MCF 10A (cell line): ENCODE results near the gene IRF2BP1. TPM values are rescaled to one million over a fixed set of nuclear protein-coding genes. Genes with fewer than 3 reads are reported as not detected.

Experiments
- BruUV-seq: library from RNA; stranded (reverse); fragments of 400-500 nt; replicated peaks from 2 replicates; lab custom pipeline; 2021; lab: Mats Ljungman, UMichigan
- CTCF ChIA-PET: fragments of 300-600 bp; sonication (Branson Sonifier 250); formaldehyde crosslinking; extraction: SDS; loops from one replicate; lab custom pipeline; 2021; ENCODE audit warnings: antibody characterized with exemption, inconsistent platforms; lab: Yijun Ruan, JAX
- POLR2A ChIA-PET: fragments of 300-600, 350-650 bp; sonication (Branson Sonifier 250); formaldehyde crosslinking; extraction: SDS; loops from one replicate; lab custom pipeline; 2020; ENCODE audit warnings: antibody characterized with exemption, inconsistent platforms; lab: Yijun Ruan, JAX
- DNase-seq: peaks from one replicate; pipeline ENCODE4 v3.0.0-alpha.2; 2018; ENCODE audit not compliant: unreplicated experiment
- H3K27ac Mint-ChIP-seq: one replicate; pipeline ENCODE4 v1.8.0; 2022; ENCODE audit warnings: mild to moderate bottlenecking, low read depth, mixed read lengths; ENCODE audit not compliant: unreplicated experiment
- H3K27me3 Mint-ChIP-seq: one replicate; pipeline ENCODE4 v1.8.0; 2022; ENCODE audit warnings: mixed read lengths; ENCODE audit not compliant: insufficient read depth, unreplicated experiment
- H3K36me3 Mint-ChIP-seq: one replicate; pipeline ENCODE4 v1.8.0; 2022; ENCODE audit warnings: mild to moderate bottlenecking, moderate library complexity, mixed read lengths; ENCODE audit not compliant: insufficient read depth, unreplicated experiment
- H3K4me1 Mint-ChIP-seq: one replicate; pipeline ENCODE4 v1.8.0; 2022; ENCODE audit warnings: mixed read lengths; ENCODE audit not compliant: insufficient read depth, unreplicated experiment
- H3K4me3 Mint-ChIP-seq: one replicate; pipeline ENCODE4 v1.8.0; 2022; ENCODE audit warnings: mild to moderate bottlenecking, moderate library complexity, mixed read lengths; ENCODE audit not compliant: unreplicated experiment
- H3K9me3 Mint-ChIP-seq: one replicate; pipeline ENCODE4 v1.8.0; 2022; ENCODE audit warnings: mixed read lengths; ENCODE audit not compliant: unreplicated experiment
- intact Hi-C: fragments of 100-400 bp; cut with micrococcal nuclease; formaldehyde crosslinking; loops from 2 replicates; pipeline ENCODE4 v1.14.1; 2022
- total RNA-seq: library from RNA; stranded (reverse); gene quantifications from 2 replicates; pipeline ENCODE4 v1.2.3, GENCODE V29; 2022
- TF ChIP-seq, protein P1 (sequence below): fragments of 200-600 bp; IDR thresholded peaks from one replicate; pipeline ENCODE4 v1.8.0; 2022; ENCODE audit warnings: antibody characterized with exemption, mild to moderate bottlenecking; ENCODE audit not compliant: unreplicated experiment

The IRF2BP1 gene
- total RNA-seq, 1 experiment from 2014 or later = 18.1 TPM

DNA sequence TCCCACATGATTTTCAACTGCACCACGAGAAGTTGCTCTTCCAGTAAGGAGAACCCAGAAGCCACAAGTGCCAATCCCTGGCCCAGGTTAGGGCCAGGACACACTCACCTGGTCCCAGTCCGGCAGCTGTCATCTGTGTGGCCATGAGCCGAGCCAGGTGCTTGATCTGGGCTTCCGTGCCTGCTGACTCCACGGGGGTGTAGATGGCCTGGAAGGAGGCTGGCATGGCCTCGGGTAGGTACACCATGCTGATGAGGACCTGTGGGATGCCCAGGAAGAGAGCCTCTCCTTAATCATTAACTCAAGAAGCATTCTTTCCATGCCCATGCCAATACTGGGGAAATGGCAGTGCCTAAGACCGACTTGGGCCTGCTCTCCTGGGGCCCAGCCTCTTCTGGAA lies 51.0 kb downstream of the IRF2BP1 start:
- intact Hi-C loops = no loop called here
- no peak overlapping the region for H3K4me3 Mint-ChIP-seq
- no peaks in the 10 kb centered on the region for H3K4me1 Mint-ChIP-seq
- no TSS peak for BruUV-seq
- TF ChIP-seq, protein P1, sequence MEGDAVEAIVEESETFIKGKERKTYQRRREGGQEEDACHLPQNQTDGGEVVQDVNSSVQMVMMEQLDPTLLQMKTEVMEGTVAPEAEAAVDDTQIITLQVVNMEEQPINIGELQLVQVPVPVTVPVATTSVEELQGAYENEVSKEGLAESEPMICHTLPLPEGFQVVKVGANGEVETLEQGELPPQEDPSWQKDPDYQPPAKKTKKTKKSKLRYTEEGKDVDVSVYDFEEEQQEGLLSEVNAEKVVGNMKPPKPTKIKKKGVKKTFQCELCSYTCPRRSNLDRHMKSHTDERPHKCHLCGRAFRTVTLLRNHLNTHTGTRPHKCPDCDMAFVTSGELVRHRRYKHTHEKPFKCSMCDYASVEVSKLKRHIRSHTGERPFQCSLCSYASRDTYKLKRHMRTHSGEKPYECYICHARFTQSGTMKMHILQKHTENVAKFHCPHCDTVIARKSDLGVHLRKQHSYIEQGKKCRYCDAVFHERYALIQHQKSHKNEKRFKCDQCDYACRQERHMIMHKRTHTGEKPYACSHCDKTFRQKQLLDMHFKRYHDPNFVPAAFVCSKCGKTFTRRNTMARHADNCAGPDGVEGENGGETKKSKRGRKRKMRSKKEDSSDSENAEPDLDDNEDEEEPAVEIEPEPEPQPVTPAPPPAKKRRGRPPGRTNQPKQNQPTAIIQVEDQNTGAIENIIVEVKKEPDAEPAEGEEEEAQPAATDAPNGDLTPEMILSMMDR = no peak
- DNase-seq = no peak
- H3K9me3 Mint-ChIP-seq = no peaks in the 10 kb centered on the region
- CTCF ChIA-PET = interaction anchor here (0.7 kb wide), 3 partner anchors 12 to 793 kb away, joined by 3 to 5 read pairs (median 3); no protein-coding TSS in a partner anchor
- H3K27ac Mint-ChIP-seq = peak overlapping the region; percentile 84
- peaks cover 97% of the 10 kb centered on the region for H3K36me3 Mint-ChIP-seq
- POLR2A ChIA-PET = interaction anchor here (1.2 kb wide), 1 partner anchor 42 kb away, joined by 3 read pairs; no protein-coding TSS in a partner anchor
- no peaks in the 10 kb centered on the region for H3K27me3 Mint-ChIP-seq

Other genes with a start within 250 kb of the IRF2BP1 start
- gene EML2, start 246.7 kb downstream of the IRF2BP1 start, total RNA-seq = 110 and 137 TPM in 2 replicates
- gene GIPR, start 217.9 kb downstream of the IRF2BP1 start, total RNA-seq = not detected in 2 replicates
- gene SNRPD2, start 194.2 kb downstream of the IRF2BP1 start, total RNA-seq = 406 and 472 TPM in 2 replicates
- gene QPCTL, start 193.5 kb downstream of the IRF2BP1 start, total RNA-seq = 14.9 and 17.3 TPM in 2 replicates
- gene FBXO46, start 155.2 kb downstream of the IRF2BP1 start, total RNA-seq = 13.6 and 15.0 TPM in 2 replicates
- not detected in 2 replicates for gene MEIOSIN, start 152.7 kb downstream of the IRF2BP1 start, total RNA-seq
- 17.3 and 19.6 TPM in 2 replicates for gene SIX5, start 116.9 kb downstream of the IRF2BP1 start, total RNA-seq
- 40.5 and 52.4 TPM in 2 replicates for gene DMPK, start 103.7 kb downstream of the IRF2BP1 start, total RNA-seq
- gene DMWD, start 93.3 kb downstream of the IRF2BP1 start, total RNA-seq = 57.5 and 71.6 TPM in 2 replicates
- gene RSPH6A, start 70.8 kb downstream of the IRF2BP1 start, total RNA-seq = 0.21 and 0.29 TPM in 2 replicates
- gene SYMPK, start 23.0 kb downstream of the IRF2BP1 start, total RNA-seq = 77.4 and 86.2 TPM in 2 replicates
- not detected in 2 replicates for gene FOXA3, start 21.8 kb downstream of the IRF2BP1 start, total RNA-seq
- 5.5 and 7.0 TPM in 2 replicates for gene MYPOP, start 16.5 kb upstream of the IRF2BP1 start, total RNA-seq
- not detected in 2 replicates for gene NANOS2, start 28.6 kb upstream of the IRF2BP1 start, total RNA-seq
- gene NOVA2, start 87.7 kb upstream of the IRF2BP1 start, total RNA-seq = not detected in 2 replicates
- 17.5 and 18.9 TPM in 2 replicates for gene CCDC61, start 109.3 kb upstream of the IRF2BP1 start, total RNA-seq
- not detected in 2 replicates for gene PGLYRP1, start 136.9 kb upstream of the IRF2BP1 start, total RNA-seq
- 0.54 TPM in 1 of 2 replicates, not detected in the other for gene IGFL4, start 154.9 kb upstream of the IRF2BP1 start, total RNA-seq
- gene IGFL3, start 238.5 kb upstream of the IRF2BP1 start, total RNA-seq = not detected in 2 replicates